Activated CD8-positive, alpha-beta memory T cell treated with anti-CD3 and anti-CD28 coated beads for 24 hours (primary cell): ENCODE data around the gene CEACAM4.

Experiments used
- DNase-seq: peaks from one replicate; pipeline ENCODE4 v3.0.0-alpha.2; 2020

The CEACAM4 gene

GRCh38 chr19:41616792-41617621 is 9.9 kb downstream of the CEACAM4 start:
- peak; percentile 13 for DNase-seq

- DNase-seq = no peak
Observed at GRCh38 chr19:41615207-41615606, 11.7 kb downstream of the CEACAM4 start.

GRCh38 chr19:41612483-41612882 is 14.4 kb downstream of the CEACAM4 start:
- no peak for DNase-seq

GRCh38 chr19:41610789-41611188 is 16.1 kb downstream of the CEACAM4 start:
- no peak for DNase-seq

GRCh38 chr19:41607668-41608067 is 19.2 kb downstream of the CEACAM4 start:
- no peak for DNase-seq

- no peak for DNase-seq
Observed at GRCh38 chr19:41606215-41606837, 20.5 kb downstream of the CEACAM4 start.

GRCh38 chr19:41604831-41605230 is 22.0 kb downstream of the CEACAM4 start:
- peak; percentile 17 for DNase-seq

- no peak for DNase-seq
Observed at GRCh38 chr19:41601771-41602170, 25.1 kb downstream of the CEACAM4 start.

- peak; percentile 37 for DNase-seq
Observed at GRCh38 chr19:41599175-41599966, 27.5 kb downstream of the CEACAM4 start.

- DNase-seq = peak; percentile 84
Observed at GRCh38 chr19:41597600-41598041, 29.3 kb downstream of the CEACAM4 start.

GRCh38 chr19:41595890-41596280 is 31.0 kb downstream of the CEACAM4 start:
- peak; percentile 46 for DNase-seq

- peak; percentile 78 for DNase-seq
Observed at GRCh38 chr19:41595258-41595889, 31.5 kb downstream of the CEACAM4 start.

GRCh38 chr19:41591951-41592562 is 34.8 kb downstream of the CEACAM4 start:
- DNase-seq = peak; percentile 46

GRCh38 chr19:41590936-41591335 is 35.9 kb downstream of the CEACAM4 start:
- no peak for DNase-seq

GRCh38 chr19:41589371-41589770 is 37.5 kb downstream of the CEACAM4 start:
- DNase-seq = no peak

GRCh38 chr19:41588497-41589209 is 38.2 kb downstream of the CEACAM4 start:
- peak; percentile 54 for DNase-seq

- DNase-seq = no peak
Observed at GRCh38 chr19:41587838-41588210, 39.0 kb downstream of the CEACAM4 start.

GRCh38 chr19:41587101-41587837 is 39.6 kb downstream of the CEACAM4 start:
- DNase-seq = no peak

GRCh38 chr19:41586064-41586463 is 40.8 kb downstream of the CEACAM4 start:
- no peak for DNase-seq

GRCh38 chr19:41584931-41585330 is 41.9 kb downstream of the CEACAM4 start:
- DNase-seq = no peak

GRCh38 chr19:41584260-41584810 is 42.5 kb downstream of the CEACAM4 start:
- no peak for DNase-seq
